HFF-Myc (cell line): ENCODE data around the gene ZBTB43.

ENCODE experiments used
- DNase-seq: peaks from one replicate; pipeline ENCODE4 v3.0.0-alpha.2; 2011; ENCODE audit warnings: low read depth; ENCODE audit errors: extremely low read depth
- H3K4me3 ChIP-seq: replicated peaks from 2 replicates; pipeline ENCODE4 v1.5.1; 2011; ENCODE audit warnings: low read depth, mild to moderate bottlenecking, control low read depth, low read length
- CTCF ChIP-seq: IDR thresholded peaks from 2 replicates; pipeline ENCODE4 v1.5.1; 2012; ENCODE audit warnings: mild to moderate bottlenecking, low read depth, low read length, control low read depth; ENCODE audit errors: missing control alignments

Gene ZBTB43

GRCh38 chr9:126829035-126829434 lies 24.2 kb downstream of the ZBTB43 start:
- TF ChIP-seq CTCF: no peak
- no peak for DNase-seq
- no peak overlapping the region for H3K4me3 ChIP-seq

GRCh38 chr9:126830827-126831226 lies 26.0 kb downstream of the ZBTB43 start:
- H3K4me3 ChIP-seq: no peak overlapping the region
- DNase-seq: no peak
- TF ChIP-seq CTCF: no peak

GRCh38 chr9:126832440-126832839 lies 27.6 kb downstream of the ZBTB43 start:
- H3K4me3 ChIP-seq: no peak overlapping the region
- no peak for TF ChIP-seq CTCF
- DNase-seq: no peak

DNA sequence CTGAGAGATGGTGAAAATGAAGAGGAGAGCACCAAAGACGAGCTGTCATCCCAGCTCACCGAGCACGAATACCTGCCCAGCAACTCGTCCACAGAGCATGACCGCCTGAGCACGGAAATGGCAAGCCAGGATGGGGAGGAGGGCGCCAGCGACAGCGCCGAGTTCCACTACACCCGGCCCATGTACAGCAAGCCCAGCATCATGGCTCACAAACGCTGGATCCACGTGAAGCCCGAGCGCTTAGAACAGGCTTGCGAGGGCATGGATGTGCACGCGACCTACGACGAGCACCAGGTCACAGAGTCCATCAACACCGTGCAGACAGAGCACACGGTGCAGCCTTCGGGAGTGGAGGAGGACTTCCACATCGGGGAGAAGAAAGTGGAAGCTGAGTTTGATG lies 28.2 kb downstream of the ZBTB43 start:
- TF ChIP-seq CTCF: no peak
- no peak overlapping the region for H3K4me3 ChIP-seq
- no peak for DNase-seq

DNA sequence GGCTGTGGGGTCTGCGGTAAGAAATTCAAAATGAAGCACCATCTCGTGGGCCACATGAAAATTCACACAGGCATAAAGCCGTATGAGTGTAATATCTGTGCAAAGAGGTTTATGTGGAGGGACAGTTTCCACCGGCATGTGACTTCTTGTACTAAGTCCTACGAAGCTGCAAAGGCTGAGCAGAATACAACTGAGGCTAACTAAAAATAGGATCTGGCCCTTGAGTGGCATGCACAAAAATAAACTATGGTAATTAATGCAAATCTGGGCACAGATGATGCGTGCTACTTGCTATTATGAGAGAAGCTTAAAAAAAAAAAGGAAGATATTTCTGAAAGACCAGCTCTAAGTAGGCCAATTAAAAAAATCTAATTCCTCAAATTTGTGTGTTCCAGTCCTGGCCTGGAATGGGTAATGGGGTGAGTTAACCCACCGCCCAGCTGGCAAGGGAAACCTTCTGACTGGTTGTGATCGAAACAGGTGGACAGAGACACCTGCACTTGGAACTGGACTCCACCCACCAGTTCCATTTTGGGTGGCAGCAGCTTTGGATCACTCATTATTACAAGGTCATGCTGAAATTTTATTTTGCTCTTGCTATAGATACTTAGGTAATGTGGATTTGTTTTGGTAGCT lies 29.0 kb downstream of the ZBTB43 start:
- TF ChIP-seq CTCF: no peak
- H3K4me3 ChIP-seq: no peak overlapping the region
- no peak for DNase-seq

DNA sequence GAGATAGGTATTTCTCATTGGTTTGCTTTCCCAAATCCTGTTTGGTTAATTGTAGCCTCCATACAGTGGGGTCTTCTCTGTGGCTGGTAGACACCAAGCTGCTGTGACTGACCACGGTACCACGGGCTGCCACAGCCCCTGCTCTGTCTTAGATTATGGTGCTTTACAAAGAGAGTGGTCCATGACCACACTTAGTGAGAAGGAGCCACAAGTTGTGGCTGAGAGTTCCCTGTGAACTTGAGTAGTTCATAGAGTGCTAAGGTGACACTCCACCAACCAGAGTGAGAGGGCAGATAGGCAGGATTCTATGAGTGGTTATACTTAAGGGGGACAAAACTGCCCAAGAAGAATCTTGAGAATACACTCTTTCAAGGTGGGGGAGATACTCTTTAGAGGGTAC lies 29.8 kb downstream of the ZBTB43 start:
- TF ChIP-seq CTCF: no peak

GRCh38 chr9:126836216-126836615 lies 31.4 kb downstream of the ZBTB43 start:
- no peak overlapping the region for H3K4me3 ChIP-seq
- DNase-seq: no peak
- no peak for TF ChIP-seq CTCF

More for the DNA sequence above, 29.8 kb downstream of the ZBTB43 start:
- no peak for DNase-seq
- H3K4me3 ChIP-seq: no peak overlapping the region
